Tibial artery (tissue), 4 donors: Measurements from ENCODE around the gene GJB4.

Experiments used
- DNase-seq, 2 donors: peaks; one replicate each; pipeline ENCODE4 v3.0.0-alpha.2; 2019
- H3K27ac ChIP-seq, 2 donors: fragments of 200-600 bp; sonication (generic) in 1 of 2; 1 replicate in 1 of 2; 2 replicates in 1 of 2; pipeline ENCODE4 v1.5.1; 2018 to 2019; ENCODE audit warnings: mild to moderate bottlenecking in 1 of 2
- H3K27me3 ChIP-seq, 2 donors: fragments of 200-600 bp; sonication (generic) in 1 of 2; one replicate each; pipeline versions ENCODE4 v1.5.1 to v1.6.0; 2016 to 2019
- H3K36me3 ChIP-seq, 3 donors: fragments of 200-600 bp; sonication (generic) in 2 of 3; one replicate each; pipeline ENCODE4 v1.5.1; 2016 to 2019; ENCODE audit warnings: mild to moderate bottlenecking in 2 of 3
- H3K4me1 ChIP-seq, 4 donors: fragments of 200-600 bp; sonication (generic) in 2 of 4; 1 replicate in 3 of 4; 2 replicates in 1 of 4; pipeline ENCODE4 v1.5.1; 2016 to 2019
- H3K4me3 ChIP-seq, 2 donors: fragments of 200-600 bp; sonication (generic) in 1 of 2; 1 replicate in 1 of 2; 2 replicates in 1 of 2; pipeline ENCODE4 v1.5.1; 2018 to 2019; ENCODE audit warnings: mild to moderate bottlenecking in 2 of 2
- H3K9me3 ChIP-seq, 3 donors: fragments of 200-600 bp; sonication (generic) in 1 of 3; one replicate each; pipeline ENCODE4 v1.5.1; 2016 to 2019
- CTCF ChIP-seq, 2 experiments: fragments of 200-600 bp in 1 of 2; fragments of 450-650 bp in 1 of 2; IDR thresholded peaks; one replicate each; pipeline ENCODE4 v1.5.1; 2017 to 2019; ENCODE audit warnings: antibody characterized with exemption in 2 of 2, mild to moderate bottlenecking in 1 of 2, moderate library complexity in 1 of 2
- intact Hi-C: fragments of 100-400 bp; cut with DNase I; formaldehyde crosslinking; loops from one replicate; pipeline ENCODE4 v1.15.0; 2023; ENCODE audit warnings: low total_unique reads

GJB4 gene

GRCh38 chr1:34746785-34747637 lies 12.5 kb upstream of the GJB4 start:
- no peaks in the 10 kb centered on the region for H3K36me3 ChIP-seq
- no peak overlapping the region for H3K27ac ChIP-seq
- intact Hi-C loops: no loop called here
- H3K27me3 ChIP-seq: peaks cover 0 to 29% of the 10 kb centered on the region in 2 donors
- peaks cover 0 to 6% (median 0%) of the 10 kb centered on the region in 4 donors for H3K4me1 ChIP-seq
- no peaks in the 10 kb centered on the region for H3K9me3 ChIP-seq
- H3K4me3 ChIP-seq: no peak overlapping the region
- no peak for DNase-seq
- TF ChIP-seq CTCF (IDR thresholded peaks at IDR 0.05): no peak

GRCh38 chr1:34747638-34747941 lies 11.9 kb upstream of the GJB4 start:
- intact Hi-C loops: no loop called here
- DNase-seq: no peak
- no peak overlapping the region for H3K27ac ChIP-seq
- H3K27me3 ChIP-seq: peaks cover 0 to 28% of the 10 kb centered on the region in 2 donors
- no peaks in the 10 kb centered on the region for H3K36me3 ChIP-seq
- peaks cover 0 to 3% (median 0%) of the 10 kb centered on the region in 4 donors for H3K4me1 ChIP-seq
- H3K4me3 ChIP-seq: no peak overlapping the region
- no peaks in the 10 kb centered on the region for H3K9me3 ChIP-seq
- TF ChIP-seq CTCF (IDR thresholded peaks at IDR 0.05): no peak

- TF ChIP-seq CTCF (IDR thresholded peaks at IDR 0.05): no peak
- no peak overlapping the region for H3K27ac ChIP-seq
- no peaks in the 10 kb centered on the region for H3K36me3 ChIP-seq
- H3K9me3 ChIP-seq: no peaks in the 10 kb centered on the region
- H3K4me3 ChIP-seq: no peak overlapping the region
- intact Hi-C loops: no loop called here
- no peaks in the 10 kb centered on the region for H3K4me1 ChIP-seq
- DNase-seq: no peak
- H3K27me3 ChIP-seq: peaks cover 0 to 24% of the 10 kb centered on the region in 2 donors
Observed at GRCh38 chr1:34749992-34750391, 9.5 kb upstream of the GJB4 start.

GRCh38 chr1:34750610-34751009 lies 8.9 kb upstream of the GJB4 start:
- Histone ChIP-seq H3K4me3 (no peak overlapping the region), H3K4me1 (no peaks in the 10 kb centered on the region), H3K27ac (no peak overlapping the region), H3K36me3 (no peaks in the 10 kb centered on the region), H3K9me3 (no peaks in the 10 kb centered on the region), H3K27me3 (peaks cover 0 to 29% of the 10 kb centered on the region in 2 donors)
- DNase-seq: no peak
- no peak for TF ChIP-seq CTCF (IDR thresholded peaks at IDR 0.05)
- intact Hi-C loops: no loop called here

- intact Hi-C loops: no loop called here
- TF ChIP-seq CTCF (IDR thresholded peaks at IDR 0.05): no peak
Observed at GRCh38 chr1:34753163-34753562, 6.4 kb upstream of the GJB4 start.

More at GRCh38 chr1:34753163-34753562, 6.4 kb upstream of the GJB4 start:
- H3K4me3 ChIP-seq: no peak overlapping the region
- H3K27me3 ChIP-seq: peaks cover 0 to 17% of the 10 kb centered on the region in 2 donors
- no peaks in the 10 kb centered on the region for H3K36me3 ChIP-seq
- H3K27ac ChIP-seq: no peak overlapping the region
- no peaks in the 10 kb centered on the region for H3K9me3 ChIP-seq
- H3K4me1 ChIP-seq: no peaks in the 10 kb centered on the region
- no peak for DNase-seq
